GM18505 (cell line): ENCODE measurements around the gene MPC2.

Experiments used
- ATAC-seq: cut with Tn5 transposase; IDR thresholded peaks from one replicate; pipeline ENCODE4 v1.9.1; 2021; ENCODE audit not compliant: unreplicated experiment
- POLR2A ChIP-seq: IDR thresholded peaks from 4 replicates; pipeline ENCODE4 v1.6.1; 2011; ENCODE audit warnings: borderline replicate concordance; ENCODE audit not compliant: insufficient read depth, insufficient read length; ENCODE audit errors: extremely low read depth

MPC2 gene

GRCh38 chr1:167936930-167937708, at the start of gene MPC2:
TSS of gene MPC2 (minus strand) at chr1:167937072. CDS start at chr1:167935841, 1,231 bp downstream.
- ATAC-seq = peak; percentile 10
- TF ChIP-seq POLR2A = peak; percentile 53

DNA sequence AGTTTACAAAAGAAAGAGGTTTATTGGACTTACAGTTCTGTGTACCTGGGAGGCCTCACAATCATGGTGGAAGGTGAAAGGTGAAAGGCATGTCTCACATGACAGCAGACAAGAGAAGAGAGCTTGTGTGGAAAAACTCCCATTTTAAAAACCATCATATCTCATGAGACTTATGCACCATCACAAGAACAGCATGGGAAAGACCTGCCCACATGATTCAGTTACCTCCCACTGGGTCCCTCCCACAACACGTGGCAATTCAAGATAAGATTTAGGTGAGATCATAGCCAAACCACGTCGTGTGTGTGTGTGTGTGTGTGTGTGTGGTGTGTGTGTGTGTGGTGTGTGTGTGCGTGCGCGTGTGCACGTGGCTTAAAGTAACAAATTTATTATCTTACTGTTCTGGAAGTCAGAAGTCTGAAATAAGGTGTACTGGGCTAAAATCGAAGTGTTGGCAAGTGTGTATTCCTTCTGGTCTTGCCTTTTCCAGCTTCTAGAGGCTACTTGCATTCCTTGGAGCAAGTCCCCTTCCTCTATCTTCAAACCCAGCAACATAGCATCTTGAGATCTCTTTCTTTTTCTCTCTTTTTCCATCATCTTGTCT, 48.1 kb upstream of the MPC2 start:
- no peak for ATAC-seq
- TF ChIP-seq POLR2A = no peak

DNA sequence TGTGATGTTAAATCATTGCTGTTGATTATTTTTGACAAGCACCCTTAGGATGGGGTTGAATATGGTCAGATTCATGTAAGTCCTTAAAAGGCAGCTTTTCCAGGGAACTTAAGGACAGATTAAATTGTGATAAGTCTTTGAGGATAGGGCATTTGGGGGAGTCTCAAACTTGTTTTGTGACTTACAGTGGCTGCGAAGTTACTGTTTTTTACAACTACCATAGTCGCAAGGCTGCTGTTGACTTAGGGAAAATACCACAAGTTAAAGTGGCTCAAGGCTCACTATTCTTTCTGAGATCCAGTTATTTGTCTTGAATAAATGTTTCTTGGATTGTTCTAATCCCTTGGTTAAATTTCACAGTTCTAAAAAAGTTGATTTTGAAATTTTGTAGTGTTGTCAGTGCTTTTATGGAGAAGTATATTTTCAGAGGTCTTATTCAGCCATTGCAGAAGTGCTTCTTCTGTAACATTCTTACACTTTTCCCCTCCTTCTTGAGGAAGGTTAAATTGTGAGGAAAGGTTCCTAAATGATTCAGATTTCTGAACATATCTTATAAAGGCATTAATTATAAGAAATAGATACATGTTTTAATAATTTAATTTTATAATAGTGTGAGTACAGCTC, 47.0 kb upstream of the MPC2 start:
- no peak for TF ChIP-seq POLR2A
- ATAC-seq = no peak

- no peak for TF ChIP-seq POLR2A
Observed at GRCh38 chr1:167981933-167982332, 45.1 kb upstream of the MPC2 start.

DNA sequence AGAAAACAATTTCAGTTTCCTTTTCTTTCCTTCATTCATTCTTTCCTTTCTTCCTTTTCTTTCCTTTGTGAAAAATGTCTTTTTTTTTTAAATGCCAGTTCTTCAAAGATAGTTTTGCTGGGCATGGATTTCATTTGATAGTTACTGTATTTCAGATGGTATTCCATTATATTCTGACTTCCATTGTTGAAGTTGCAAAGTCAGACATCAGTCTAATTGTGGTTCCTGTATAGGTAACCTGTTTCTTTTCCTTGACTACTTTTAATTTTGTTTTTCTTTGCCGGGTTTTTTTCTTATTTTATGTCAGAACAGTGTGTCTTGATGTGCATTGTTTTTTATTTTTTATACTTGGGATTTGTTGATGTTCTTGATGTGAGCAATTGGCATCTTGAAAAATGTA, 40.4 kb upstream of the MPC2 start:
- TF ChIP-seq POLR2A = no peak
- ATAC-seq = no peak

More at GRCh38 chr1:167981933-167982332, 45.1 kb upstream of the MPC2 start:
- no peak for ATAC-seq

DNA sequence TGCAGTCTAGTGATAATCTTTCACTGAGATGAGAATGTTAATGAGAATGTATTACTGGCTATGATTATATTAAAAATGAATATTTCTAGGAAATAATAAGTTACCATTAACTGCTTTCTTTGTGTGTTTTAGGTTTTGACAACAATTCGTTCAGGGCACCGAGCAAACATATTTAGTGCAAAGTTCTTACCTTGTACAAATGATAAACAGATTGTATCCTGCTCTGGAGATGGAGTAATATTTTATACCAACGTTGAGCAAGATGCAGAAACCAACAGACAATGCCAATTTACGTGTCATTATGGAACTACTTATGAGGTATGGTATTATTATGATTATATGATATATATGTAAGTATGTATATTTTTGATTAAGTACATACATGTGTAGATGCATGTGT, 37.8 kb upstream of the MPC2 start:
- no peak for TF ChIP-seq POLR2A
- ATAC-seq = no peak

DNA sequence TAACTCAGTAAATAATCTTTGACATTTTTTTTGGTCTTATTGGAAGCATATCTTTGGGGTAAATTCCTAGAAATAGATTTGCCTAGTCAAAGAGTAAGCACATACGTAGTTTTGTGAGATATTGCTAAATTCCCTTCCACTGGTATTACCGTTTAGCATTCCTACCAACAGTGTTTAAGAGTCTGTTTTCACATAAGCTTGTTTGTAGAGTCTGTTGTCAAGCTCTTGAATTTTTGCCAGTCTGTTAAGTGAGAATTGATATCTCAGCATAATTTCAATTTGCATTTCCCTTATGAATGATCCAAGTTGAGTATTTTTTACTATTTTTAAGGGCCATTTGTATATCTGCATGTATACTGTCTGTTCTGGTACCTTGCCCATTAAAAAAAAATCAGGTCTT, 37.0 kb upstream of the MPC2 start:
- TF ChIP-seq POLR2A = no peak
- no peak for ATAC-seq

DNA sequence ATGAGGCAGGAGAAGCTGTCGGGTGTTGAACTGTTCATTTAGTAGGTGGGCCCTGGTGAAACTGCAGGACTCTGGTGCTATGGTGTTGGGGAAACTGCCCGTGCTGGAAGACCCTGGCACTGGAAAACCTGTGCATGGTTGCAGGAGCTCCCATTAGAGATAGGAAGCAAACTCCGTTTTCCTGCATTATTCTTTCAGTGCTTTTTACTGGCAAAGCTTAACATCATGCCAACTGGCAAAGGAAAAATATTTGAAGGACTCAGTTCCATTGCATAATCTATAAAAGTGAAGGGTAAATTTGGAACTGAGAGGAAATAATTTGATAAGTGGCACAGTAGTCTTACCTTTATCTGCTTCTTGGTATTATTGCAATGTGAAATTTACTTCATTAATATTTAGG, 31.7 kb upstream of the MPC2 start:
- ATAC-seq = no peak

GRCh38 chr1:167966050-167966449, 29.2 kb upstream of the MPC2 start:
- no peak for ATAC-seq
- TF ChIP-seq POLR2A = no peak

More for the DNA sequence above, 31.7 kb upstream of the MPC2 start:
- TF ChIP-seq POLR2A = no peak

GRCh38 chr1:167964646-167965045, 27.8 kb upstream of the MPC2 start:
- no peak for TF ChIP-seq POLR2A
- ATAC-seq = no peak

DNA sequence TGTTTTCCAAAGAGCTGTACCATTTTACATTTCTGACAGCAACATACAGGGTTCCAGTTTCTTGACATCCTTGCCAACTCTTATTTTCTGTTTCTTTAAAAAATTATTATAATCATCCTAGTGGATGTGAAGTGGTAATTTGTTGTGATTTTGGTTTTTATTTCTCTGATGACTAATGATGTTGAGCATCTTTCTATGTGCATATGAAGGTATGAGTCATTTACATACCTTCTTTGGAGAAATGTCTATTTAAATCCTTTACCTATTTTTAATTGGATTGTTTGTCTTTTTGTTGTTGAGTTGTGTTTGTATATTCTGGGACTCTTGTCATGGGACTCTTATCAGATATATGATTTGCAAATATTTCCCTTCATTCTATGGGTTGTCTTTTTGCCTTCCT, 20.8 kb upstream of the MPC2 start:
- no peak for TF ChIP-seq POLR2A
- ATAC-seq = no peak

DNA sequence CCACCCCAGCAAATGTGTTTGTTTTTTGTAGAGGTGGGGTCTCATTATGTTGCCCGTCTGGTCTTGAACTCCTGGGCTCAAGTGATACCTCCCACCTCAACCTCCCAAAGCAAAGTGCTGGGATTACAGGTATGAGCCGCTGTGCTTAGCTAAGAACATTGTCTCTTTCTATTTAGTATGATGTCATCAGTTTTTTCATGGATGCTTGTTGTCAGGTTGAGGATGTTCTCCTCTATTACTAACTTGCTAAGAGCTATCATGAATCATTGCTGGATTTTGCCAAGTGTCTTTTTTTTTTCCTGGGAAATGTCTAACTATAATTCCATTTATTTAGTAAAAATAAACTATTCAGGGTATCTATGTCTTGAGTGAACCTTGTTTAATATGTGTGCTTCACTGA, 19.0 kb upstream of the MPC2 start:
- no peak for TF ChIP-seq POLR2A
- ATAC-seq = no peak

DNA sequence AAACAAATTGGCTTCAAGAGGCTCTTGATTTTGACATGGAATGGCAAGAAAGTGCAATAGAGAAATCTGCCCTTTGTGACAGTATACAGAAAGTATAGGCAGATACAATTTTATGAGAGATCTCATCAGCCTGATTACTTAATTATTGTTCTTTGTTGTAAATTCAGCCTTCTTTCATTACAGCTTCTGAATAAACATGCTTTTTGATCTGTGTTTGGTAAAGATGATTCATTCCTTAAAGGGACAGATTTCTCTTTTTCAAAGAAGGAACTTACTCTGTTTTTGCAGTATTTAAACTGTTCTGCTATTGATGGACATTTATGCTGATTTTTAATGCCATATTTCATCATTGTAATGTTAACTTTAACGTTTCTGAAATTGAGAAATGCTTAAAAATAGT, 13.7 kb upstream of the MPC2 start:
- no peak for ATAC-seq
- TF ChIP-seq POLR2A = no peak

- ATAC-seq = no peak
- no peak for TF ChIP-seq POLR2A
Observed at GRCh38 chr1:167949785-167950184, 12.9 kb upstream of the MPC2 start.

DNA sequence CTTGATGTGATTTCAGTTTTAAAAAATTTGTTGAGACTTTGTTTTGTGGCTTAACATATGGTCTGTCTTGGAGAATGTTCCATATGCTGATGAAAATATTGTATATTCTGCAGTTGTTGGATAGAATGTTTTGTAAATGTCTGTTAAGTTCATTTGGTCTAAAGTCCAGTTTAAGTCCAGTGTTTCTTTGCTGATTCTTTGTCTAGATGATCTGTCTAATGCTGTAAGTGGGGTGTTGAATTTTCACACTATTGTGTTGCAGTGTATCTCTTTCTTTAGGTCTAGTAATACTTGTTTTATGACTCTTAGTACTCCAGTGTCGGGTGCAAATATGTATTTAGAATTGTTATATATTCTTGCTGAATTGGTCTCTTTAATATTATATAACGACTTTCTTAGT, 10.9 kb upstream of the MPC2 start:
- no peak for ATAC-seq

DNA sequence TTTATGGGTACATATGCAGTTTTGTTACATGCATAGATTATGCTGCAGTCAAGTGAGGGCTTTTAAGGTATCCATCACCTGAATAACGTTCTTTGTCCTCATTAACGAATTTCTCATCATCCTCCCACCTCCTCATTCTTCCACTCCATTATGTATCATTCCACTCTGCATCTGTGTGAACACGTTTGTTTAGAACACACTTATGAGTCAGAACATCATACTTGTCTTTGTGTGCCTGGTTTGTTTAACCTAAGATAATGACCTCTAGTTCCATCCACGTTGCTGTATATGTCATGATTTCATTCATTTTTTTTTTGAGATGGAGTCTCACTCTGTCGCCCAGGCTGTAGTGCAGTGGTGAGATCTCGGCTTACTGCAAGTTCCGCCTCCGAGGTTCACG, 6.7 kb upstream of the MPC2 start:
- no peak for ATAC-seq
- no peak for TF ChIP-seq POLR2A

More for the DNA sequence above, 10.9 kb upstream of the MPC2 start:
- TF ChIP-seq POLR2A = no peak
